ENCODE results near the gene PRR5L. TPM values are rescaled to one million over a fixed set of nuclear protein-coding genes. Genes with fewer than 3 reads are reported as not detected.

PRR5L gene
- total and polyA plus RNA-seq, 2 experiments from 2014 or later, result 3.1 to 8.9 TPM

GRCh38 chr11:36273110-36273509 lies 23.0 kb upstream of the PRR5L start:
- Histone ChIP-seq H2AFZ (no peak overlapping the region), H3K79me2 (replicated peaks; ENCODE audit: insufficient read depth) (no peaks in the 10 kb centered on the region), H3K9me2 (ENCODE audit: insufficient read depth) (no peaks in the 10 kb centered on the region), H3K36me3 (ENCODE audit: insufficient read depth) (no peaks in the 10 kb centered on the region), H3K4me2 (no peak overlapping the region), H3K4me3 (no peak overlapping the region), H3K27ac (ENCODE audit: low read depth) (no peak overlapping the region), H3K27me3 (ENCODE audit: insufficient read depth) (no peaks in the 10 kb centered on the region), H3K4me1 (ENCODE audit: insufficient read depth) (no peaks in the 10 kb centered on the region), H3F3A (replicated peaks; ENCODE audit: low read depth) (no peaks in the 10 kb centered on the region), H4K20me1 (replicated peaks; ENCODE audit: insufficient read depth) (no peaks in the 10 kb centered on the region)
- Mint-ChIP-seq H3K9me3 (no peaks in the 10 kb centered on the region), H3K27ac (no peak overlapping the region), H3K4me1 (no peaks in the 10 kb centered on the region), H3K36me3 (ENCODE audit: low read depth) (peaks cover 9% of the 10 kb centered on the region), H3K27me3 (ENCODE audit: insufficient read depth, low read depth, poor library complexity) (peaks cover 6% of the 10 kb centered on the region), H3K4me3 (no peak overlapping the region)
- TF ChIP-seq, protein P1, sequence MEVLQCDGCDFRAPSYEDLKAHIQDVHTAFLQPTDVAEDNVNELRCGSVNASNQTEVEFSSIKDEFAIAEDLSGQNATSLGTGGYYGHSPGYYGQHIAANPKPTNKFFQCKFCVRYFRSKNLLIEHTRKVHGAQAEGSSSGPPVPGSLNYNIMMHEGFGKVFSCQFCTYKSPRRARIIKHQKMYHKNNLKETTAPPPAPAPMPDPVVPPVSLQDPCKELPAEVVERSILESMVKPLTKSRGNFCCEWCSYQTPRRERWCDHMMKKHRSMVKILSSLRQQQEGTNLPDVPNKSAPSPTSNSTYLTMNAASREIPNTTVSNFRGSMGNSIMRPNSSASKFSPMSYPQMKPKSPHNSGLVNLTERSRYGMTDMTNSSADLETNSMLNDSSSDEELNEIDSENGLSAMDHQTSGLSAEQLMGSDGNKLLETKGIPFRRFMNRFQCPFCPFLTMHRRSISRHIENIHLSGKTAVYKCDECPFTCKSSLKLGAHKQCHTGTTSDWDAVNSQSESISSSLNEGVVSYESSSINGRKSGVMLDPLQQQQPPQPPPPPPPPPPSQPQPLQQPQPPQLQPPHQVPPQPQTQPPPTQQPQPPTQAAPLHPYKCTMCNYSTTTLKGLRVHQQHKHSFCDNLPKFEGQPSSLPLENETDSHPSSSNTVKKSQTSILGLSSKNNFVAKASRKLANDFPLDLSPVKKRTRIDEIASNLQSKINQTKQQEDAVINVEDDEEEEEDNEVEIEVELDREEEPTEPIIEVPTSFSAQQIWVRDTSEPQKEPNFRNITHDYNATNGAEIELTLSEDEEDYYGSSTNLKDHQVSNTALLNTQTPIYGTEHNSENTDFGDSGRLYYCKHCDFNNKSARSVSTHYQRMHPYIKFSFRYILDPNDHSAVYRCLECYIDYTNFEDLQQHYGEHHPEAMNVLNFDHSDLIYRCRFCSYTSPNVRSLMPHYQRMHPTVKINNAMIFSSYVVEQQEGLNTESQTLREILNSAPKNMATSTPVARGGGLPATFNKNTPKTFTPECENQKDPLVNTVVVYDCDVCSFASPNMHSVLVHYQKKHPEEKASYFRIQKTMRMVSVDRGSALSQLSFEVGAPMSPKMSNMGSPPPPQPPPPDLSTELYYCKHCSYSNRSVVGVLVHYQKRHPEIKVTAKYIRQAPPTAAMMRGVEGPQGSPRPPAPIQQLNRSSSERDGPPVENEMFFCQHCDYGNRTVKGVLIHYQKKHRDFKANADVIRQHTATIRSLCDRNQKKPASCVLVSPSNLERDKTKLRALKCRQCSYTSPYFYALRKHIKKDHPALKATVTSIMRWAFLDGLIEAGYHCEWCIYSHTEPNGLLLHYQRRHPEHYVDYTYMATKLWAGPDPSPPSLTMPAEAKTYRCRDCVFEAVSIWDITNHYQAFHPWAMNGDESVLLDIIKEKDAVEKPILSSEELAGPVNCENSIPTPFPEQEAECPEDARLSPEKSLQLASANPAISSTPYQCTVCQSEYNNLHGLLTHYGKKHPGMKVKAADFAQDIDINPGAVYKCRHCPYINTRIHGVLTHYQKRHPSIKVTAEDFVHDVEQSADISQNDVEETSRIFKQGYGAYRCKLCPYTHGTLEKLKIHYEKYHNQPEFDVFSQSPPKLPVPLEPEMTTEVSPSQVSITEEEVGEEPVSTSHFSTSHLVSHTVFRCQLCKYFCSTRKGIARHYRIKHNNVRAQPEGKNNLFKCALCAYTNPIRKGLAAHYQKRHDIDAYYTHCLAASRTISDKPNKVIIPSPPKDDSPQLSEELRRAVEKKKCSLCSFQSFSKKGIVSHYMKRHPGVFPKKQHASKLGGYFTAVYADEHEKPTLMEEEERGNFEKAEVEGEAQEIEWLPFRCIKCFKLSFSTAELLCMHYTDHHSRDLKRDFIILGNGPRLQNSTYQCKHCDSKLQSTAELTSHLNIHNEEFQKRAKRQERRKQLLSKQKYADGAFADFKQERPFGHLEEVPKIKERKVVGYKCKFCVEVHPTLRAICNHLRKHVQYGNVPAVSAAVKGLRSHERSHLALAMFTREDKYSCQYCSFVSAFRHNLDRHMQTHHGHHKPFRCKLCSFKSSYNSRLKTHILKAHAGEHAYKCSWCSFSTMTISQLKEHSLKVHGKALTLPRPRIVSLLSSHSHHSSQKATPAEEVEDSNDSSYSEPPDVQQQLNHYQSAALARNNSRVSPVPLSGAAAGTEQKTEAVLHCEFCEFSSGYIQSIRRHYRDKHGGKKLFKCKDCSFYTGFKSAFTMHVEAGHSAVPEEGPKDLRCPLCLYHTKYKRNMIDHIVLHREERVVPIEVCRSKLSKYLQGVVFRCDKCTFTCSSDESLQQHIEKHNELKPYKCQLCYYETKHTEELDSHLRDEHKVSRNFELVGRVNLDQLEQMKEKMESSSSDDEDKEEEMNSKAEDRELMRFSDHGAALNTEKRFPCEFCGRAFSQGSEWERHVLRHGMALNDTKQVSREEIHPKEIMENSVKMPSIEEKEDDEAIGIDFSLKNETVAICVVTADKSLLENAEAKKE (CRISPR knock-in tag; IDR thresholded peaks at IDR 0.05), result no peak
- TF ChIP-seq CTCF (conservative IDR thresholded peaks at IDR 0.05; ENCODE audit: low read depth in 2 of 2), result no peak
- TF ChIP-seq NANOG (IDR thresholded peaks at IDR 0.05; ENCODE audit: borderline replicate concordance), result no peak
- TF ChIP-seq ZNF331 (CRISPR knock-in tag; IDR thresholded peaks at IDR 0.05; ENCODE audit: low read depth), result no peak
- TF ChIP-seq REST (IDR thresholded peaks at IDR 0.05; ENCODE audit: unreplicated experiment), result no peak
- TF ChIP-seq, protein P2, sequence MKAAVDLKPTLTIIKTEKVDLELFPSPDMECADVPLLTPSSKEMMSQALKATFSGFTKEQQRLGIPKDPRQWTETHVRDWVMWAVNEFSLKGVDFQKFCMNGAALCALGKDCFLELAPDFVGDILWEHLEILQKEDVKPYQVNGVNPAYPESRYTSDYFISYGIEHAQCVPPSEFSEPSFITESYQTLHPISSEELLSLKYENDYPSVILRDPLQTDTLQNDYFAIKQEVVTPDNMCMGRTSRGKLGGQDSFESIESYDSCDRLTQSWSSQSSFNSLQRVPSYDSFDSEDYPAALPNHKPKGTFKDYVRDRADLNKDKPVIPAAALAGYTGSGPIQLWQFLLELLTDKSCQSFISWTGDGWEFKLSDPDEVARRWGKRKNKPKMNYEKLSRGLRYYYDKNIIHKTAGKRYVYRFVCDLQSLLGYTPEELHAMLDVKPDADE (IDR thresholded peaks at IDR 0.05), result no peak
- no peak for TF ChIP-seq EZH2 (IDR thresholded peaks at IDR 0.05; ENCODE audit: low read depth, unreplicated experiment)
- TF ChIP-seq ZNF114 (CRISPR knock-in tag; IDR thresholded peaks at IDR 0.05), result no peak
- TF ChIP-seq CREB1 (CRISPR knock-in tag; IDR thresholded peaks at IDR 0.05; ENCODE audit: low read depth), result no peak
- no peak for DNase-seq (ENCODE audit: low spot score)
- no peak for ATAC-seq

Data from GM23338 (cell line).